ENCODE data around the gene FKBP6.

Gene FKBP6

GRCh38 chr7:73328696-73329095 is 735 bp downstream of the FKBP6 start:
- Mint-ChIP-seq H3K9me3 (no peaks in the 10 kb centered on the region), H3K36me3 (ENCODE audit: low read depth) (no peaks in the 10 kb centered on the region), H3K27ac (no peak overlapping the region), H3K4me3 (no peak overlapping the region), H3K27me3 (ENCODE audit: low read depth) (peaks cover 7% of the 10 kb centered on the region), H3K4me1 (peaks cover 6% of the 10 kb centered on the region)
- no peak for TF ChIP-seq CTCF (IDR thresholded peaks at IDR 0.05; ENCODE audit: unreplicated experiment in 3 of 3)

GRCh38 chr7:73329861-73330581 is 2.1 kb downstream of the FKBP6 start:
- no peaks in the 10 kb centered on the region for H3K36me3 Mint-ChIP-seq (ENCODE audit: low read depth)
- TF ChIP-seq CTCF (IDR thresholded peaks at IDR 0.05; ENCODE audit: unreplicated experiment in 3 of 3) = no peak
- peaks cover 7% of the 10 kb centered on the region for H3K27me3 Mint-ChIP-seq (ENCODE audit: low read depth)
- no peaks in the 10 kb centered on the region for H3K9me3 Mint-ChIP-seq
- peaks cover 6% of the 10 kb centered on the region for H3K4me1 Mint-ChIP-seq
- H3K4me3 Mint-ChIP-seq = no peak overlapping the region
- peak overlapping the region; percentile 53 to 92 (median 88) for H3K27ac Mint-ChIP-seq

DNA sequence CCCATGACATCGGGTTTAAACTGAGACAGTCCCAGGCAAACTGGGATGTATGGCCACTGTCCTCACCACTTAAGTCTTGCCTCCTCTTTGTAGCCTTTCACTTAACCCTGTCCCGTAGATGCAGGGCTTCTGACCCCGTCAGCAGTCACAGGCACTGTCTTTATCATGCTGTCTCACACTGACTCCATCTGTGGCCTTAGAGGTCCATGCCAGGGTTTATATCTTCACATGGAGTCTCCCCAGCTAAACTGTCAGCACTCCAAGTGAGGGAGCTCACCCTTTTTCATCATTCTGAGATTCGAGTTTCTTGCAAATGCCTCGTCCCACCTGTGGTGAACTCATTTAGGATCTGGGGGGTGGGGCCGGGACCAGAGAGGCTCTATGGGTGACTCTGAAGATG is 2.8 kb downstream of the FKBP6 start:
- Mint-ChIP-seq H3K27me3 (ENCODE audit: low read depth) (peaks cover 10% of the 10 kb centered on the region), H3K9me3 (no peaks in the 10 kb centered on the region), H3K36me3 (ENCODE audit: low read depth) (no peaks in the 10 kb centered on the region), H3K4me1 (peaks cover 6% of the 10 kb centered on the region), H3K4me3 (no peak overlapping the region), H3K27ac (peak overlapping the region in 2 of 3 experiments; percentile 53 to 92)
- no peak for TF ChIP-seq CTCF (IDR thresholded peaks at IDR 0.05; ENCODE audit: unreplicated experiment in 3 of 3)

DNA sequence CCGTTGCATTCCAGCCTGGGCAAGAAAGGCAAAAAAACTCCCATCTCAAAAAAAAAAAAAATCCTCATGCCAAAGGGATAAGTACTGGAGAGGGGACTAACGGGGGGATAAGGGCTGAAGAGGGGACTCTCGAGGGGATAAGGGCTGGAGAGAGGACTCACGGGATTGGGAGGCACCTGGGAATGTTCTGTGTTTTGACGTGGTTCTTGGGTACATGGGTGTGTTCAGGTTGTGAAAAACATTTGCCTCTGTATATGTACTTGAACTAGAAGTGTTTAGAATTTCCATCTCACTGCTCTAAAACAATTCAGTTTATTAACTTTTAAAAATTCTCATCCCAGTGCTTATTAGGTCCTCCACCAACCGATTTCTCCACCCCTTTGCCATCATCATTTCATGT is 4.5 kb downstream of the FKBP6 start:
- Mint-ChIP-seq H3K9me3 (no peaks in the 10 kb centered on the region), H3K27ac (peak overlapping the region in 2 of 3 experiments; percentile 34 to 66), H3K4me1 (peaks cover 6% of the 10 kb centered on the region), H3K27me3 (ENCODE audit: low read depth) (peaks cover 11% of the 10 kb centered on the region), H3K4me3 (no peak overlapping the region), H3K36me3 (ENCODE audit: low read depth) (no peaks in the 10 kb centered on the region)
- TF ChIP-seq CTCF (IDR thresholded peaks at IDR 0.05; ENCODE audit: unreplicated experiment in 3 of 3) = no peak

DNA sequence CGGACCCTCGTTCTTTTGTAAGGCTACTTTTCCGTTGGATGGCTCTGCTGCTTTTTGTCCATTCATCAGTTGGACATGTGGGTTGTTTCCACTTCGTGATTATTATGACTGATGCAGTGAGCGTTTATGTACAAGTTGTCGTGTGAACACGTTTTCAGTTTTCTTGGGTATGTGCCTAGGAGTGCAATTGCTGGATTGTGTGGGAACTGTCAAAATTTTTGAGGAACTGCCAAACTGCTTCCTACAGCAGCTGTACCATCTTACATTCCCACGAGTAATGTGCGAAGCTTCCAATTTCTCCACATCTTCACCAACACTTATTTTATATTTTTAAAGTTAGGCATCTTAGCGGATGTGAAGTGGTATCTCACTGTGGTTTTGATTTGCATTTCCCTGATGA is 10.4 kb downstream of the FKBP6 start:
- H3K4me1 Mint-ChIP-seq = peaks cover 10% of the 10 kb centered on the region
- TF ChIP-seq CTCF (IDR thresholded peaks at IDR 0.05; ENCODE audit: unreplicated experiment in 3 of 3) = no peak
- H3K9me3 Mint-ChIP-seq = no peaks in the 10 kb centered on the region
- peaks cover 9% of the 10 kb centered on the region for H3K27me3 Mint-ChIP-seq (ENCODE audit: low read depth)
- H3K36me3 Mint-ChIP-seq (ENCODE audit: low read depth) = no peaks in the 10 kb centered on the region
- no peak overlapping the region for H3K4me3 Mint-ChIP-seq
- H3K27ac Mint-ChIP-seq = no peak overlapping the region

GRCh38 chr7:73340514-73340913 is 12.6 kb downstream of the FKBP6 start:
- Mint-ChIP-seq H3K27ac (no peak overlapping the region), H3K36me3 (ENCODE audit: low read depth) (no peaks in the 10 kb centered on the region), H3K4me3 (no peak overlapping the region), H3K9me3 (no peaks in the 10 kb centered on the region), H3K27me3 (ENCODE audit: low read depth) (peaks cover 10% of the 10 kb centered on the region), H3K4me1 (peaks cover 27% of the 10 kb centered on the region)
- no peak for TF ChIP-seq CTCF (IDR thresholded peaks at IDR 0.05; ENCODE audit: unreplicated experiment in 3 of 3)
